Tibial nerve (tissue), 3 donors: ENCODE measurements around the gene FBLIM1.

ENCODE experiments used
- CTCF ChIP-seq, 5 experiments: fragments of 200-600 bp in 3 of 5; fragments of 450-650 bp in 2 of 5; sonication (generic) in 3 of 5; IDR thresholded peaks; one replicate each; pipeline ENCODE4 v1.5.1; 2016 to 2019; ENCODE audit warnings: antibody characterized with exemption in 5 of 5, mild to moderate bottlenecking in 3 of 5, moderate library complexity in 2 of 5
- POLR2A ChIP-seq, 2 donors: fragments of 450-650 bp; IDR thresholded peaks; one replicate each; pipeline ENCODE4 v1.6.1; 2017; ENCODE audit warnings: antibody characterized with exemption in 2 of 2, mild to moderate bottlenecking in 2 of 2, moderate library complexity in 2 of 2

GRCh38 chr1:15718199-15718601 is 40.4 kb upstream of the FBLIM1 start:
- TF ChIP-seq CTCF (IDR thresholded peaks at IDR 0.05) (no peak), POLR2A (IDR thresholded peaks at IDR 0.05) (no peak)
